Stimulated activated CD4-positive, alpha-beta T cell treated with anti-CD3 and anti-CD28 coated beads, Interleukin-15, amount 100 ng/mL, for 48 hours (primary cell): ENCODE results near the gene EVX1.

ENCODE experiments used
- DNase-seq, 2 donors: peaks; one replicate each; pipeline ENCODE4 v3.0.0-alpha.2; 2020; ENCODE audit warnings: low read depth in 2 of 2

EVX1 gene

GRCh38 chr7:27235387-27236311 lies 7.0 kb upstream of the EVX1 start:
- no peak for DNase-seq

DNA sequence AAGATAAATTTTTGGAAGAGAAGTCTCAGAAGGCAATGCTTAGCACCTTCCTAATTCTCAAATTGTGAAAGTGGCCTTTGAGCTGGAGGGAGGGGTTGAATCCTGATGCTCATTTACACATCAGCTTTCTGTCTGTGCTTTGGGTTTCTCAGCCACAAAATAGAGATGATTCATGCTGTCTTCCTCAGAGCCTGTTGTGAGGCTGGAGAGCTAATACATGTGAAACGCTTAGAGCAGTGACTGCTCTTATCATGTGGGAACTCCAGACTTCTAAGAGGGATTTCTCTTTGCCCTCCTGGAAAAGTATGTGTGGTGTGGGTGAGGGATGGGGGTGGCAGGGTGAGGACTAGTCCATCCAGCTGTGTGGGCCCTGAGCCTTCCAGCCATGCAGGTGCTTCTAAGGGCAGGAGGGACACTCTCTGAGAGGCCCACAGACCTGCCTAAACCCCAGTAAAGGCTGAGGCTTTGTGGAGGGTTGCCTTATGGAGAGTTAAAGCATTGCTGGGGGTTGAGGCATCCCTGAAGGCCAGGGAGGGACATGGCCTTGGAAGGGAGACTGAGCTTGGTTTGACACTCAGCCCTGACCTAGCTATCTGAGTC lies 4.8 kb upstream of the EVX1 start:
- no peak for DNase-seq

GRCh38 chr7:27238979-27239386 lies 3.6 kb upstream of the EVX1 start:
- no peak for DNase-seq

GRCh38 chr7:27239387-27240014 lies 3.1 kb upstream of the EVX1 start:
- no peak for DNase-seq

GRCh38 chr7:27240015-27240731 lies 2.4 kb upstream of the EVX1 start:
- no peak for DNase-seq

DNA sequence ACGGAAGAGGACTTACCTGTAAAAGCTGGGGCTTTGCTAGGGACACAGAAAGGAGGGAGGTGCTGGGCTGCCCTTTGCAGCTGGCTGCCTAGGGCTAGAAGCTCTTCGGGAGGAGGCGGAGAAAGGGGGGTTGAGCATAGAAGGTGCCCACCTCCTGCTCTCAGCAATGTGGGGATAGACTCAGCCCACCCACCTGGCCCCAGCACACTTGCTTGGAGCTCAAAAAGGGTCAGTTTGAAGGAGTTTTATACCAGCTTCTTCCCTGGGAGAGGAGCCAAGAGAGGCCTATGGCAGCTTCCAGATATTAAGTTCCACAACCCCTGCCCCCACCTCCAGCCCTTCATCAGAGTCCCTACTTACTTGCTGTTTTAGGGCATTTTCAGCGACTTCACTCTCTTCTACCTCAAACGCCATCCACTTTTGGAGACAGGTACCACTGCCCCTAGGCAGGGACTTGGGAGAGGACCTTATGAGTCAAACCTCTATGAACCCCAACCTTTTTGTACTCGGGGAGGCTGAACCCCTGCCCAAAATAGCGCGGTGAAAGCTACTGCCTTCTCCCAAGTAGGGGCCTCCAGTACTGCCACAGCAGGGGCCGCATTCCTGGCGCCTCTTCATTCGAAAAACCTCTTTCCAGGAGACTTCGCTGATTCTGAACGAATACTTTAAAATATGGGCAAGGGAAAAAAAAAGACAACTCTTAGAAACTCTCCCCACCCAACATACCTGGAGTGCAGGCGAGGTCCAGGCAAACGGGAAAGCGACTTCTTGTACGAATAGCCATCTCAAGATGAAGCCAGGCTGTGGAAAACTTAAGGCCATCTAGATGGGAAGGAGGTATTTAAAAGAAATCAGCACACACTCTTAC lies 1.2 kb upstream of the EVX1 start:
- no peak for DNase-seq

GRCh38 chr7:27242154-27242553 lies 448 bp upstream of the EVX1 start:
- no peak for DNase-seq

DNA sequence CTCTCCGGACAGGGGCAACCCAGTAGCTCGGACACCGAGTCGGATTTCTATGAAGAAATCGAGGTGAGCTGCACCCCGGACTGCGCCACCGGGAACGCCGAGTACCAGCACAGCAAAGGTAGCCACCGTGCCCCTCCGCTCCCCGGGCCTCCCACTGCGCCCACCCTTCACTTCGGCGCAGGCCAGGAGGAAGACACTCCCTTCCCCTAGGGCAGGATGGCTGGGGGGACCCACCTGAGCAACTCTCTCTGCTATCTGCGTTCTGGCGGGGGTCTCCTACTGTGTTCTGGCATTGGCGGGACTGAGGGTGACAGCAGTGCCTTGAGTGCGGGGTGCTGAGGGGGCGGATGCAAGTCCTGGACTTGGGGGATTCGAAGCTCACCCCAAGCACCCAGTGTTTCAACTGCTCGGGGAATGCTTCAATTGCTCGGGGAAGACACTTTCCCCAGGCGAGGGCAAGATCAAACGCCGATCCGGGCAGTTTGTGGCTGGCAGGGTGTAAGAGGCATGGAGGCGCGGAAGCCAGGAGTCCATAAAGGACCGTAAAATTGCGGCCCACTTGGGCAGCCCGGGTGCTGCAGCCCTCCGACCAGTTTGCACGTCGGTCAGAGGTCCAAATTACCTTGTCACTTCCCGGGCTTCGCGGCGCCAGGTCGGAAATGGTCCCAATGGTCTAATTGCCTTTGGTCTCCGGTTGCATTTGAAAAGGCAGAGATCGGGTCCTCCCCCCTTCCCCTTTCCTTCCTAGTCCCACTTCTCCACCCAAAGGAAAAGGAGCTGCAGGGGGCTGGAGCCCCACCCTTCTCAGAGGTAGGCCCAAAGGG lies 950 bp downstream of the EVX1 start:
- DNase-seq, result no peak

DNA sequence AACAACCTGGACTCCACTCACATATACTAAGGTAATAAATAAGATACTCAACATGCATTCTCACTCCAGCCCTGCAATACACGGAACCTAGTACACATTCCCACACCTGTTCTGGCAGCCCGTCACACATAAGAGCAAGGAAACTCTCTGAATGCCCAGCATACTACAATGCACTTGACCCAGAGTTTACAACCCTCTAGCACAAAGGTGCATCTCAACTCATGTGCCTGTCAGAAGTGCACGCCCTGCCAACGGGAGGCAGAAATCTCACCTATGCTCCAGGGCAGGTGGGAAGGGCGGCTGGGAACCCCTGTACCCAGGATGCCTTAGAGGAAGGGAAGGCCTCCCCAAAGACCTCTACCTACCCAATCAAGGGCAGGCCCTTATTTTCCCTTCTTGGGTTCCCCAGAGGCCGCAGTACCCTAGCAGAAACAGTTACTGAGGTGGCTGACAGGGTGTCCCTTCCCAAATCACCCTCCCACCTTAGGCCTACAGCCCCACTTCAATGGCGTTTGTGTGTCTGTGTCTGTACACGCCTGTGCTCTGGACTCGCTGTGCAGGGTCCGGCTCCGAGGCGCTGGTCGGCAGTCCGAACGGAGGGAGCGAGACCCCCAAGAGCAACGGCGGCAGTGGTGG lies 2.0 kb downstream of the EVX1 start:
- no peak for DNase-seq

DNA sequence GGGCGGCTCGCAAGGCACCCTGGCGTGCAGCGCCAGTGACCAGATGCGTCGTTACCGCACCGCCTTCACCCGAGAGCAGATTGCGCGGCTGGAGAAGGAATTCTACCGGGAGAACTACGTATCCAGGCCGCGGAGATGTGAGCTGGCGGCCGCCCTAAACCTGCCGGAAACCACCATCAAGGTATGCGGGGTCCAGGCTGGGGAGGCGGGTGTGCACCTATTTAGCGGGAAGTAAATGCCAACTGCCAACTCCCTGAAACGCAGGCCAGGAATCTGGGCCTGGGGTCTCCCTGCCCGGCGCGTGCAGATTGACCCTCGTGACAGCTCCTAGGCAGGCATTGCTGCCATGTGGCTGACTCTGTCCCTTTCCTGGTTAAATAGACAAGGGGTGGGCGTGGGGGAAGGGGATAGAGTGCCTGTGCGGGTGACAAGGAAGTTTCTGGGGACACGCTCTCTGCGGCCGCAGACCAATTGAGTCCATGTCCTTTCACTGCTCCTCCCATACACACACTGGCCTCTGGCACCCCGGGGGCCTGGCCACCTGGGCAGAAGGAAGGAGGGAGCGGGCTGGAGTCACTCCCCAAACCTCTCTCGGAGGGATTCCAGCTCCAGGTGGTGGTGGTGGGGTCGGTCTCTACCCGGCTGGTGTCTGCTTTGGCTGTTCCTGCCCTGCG lies 2.7 kb downstream of the EVX1 start:
- DNase-seq, result no peak

- DNase-seq, result no peak
Measured at GRCh38 chr7:27245798-27246691, 3.4 kb downstream of the EVX1 start.

DNA sequence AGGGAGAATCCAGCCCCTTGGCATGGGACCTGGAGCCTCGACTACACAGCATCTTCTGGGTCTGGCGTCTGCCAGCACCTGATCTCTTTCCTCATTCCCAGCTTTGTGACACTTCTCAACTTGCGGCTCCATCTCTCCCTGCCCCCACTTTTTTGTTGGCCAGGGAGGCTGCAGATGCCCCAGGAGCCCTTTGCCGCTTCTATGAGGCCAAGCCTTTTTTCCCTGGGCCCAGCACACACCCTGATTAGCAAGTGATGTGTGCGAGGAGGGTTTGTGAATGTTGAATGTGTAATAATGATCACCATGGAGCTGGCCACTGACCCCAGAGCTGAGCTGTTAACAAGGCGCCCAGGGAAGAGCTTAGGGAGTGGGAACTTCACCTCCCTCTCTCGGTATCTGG lies 4.4 kb downstream of the EVX1 start:
- no peak for DNase-seq

DNA sequence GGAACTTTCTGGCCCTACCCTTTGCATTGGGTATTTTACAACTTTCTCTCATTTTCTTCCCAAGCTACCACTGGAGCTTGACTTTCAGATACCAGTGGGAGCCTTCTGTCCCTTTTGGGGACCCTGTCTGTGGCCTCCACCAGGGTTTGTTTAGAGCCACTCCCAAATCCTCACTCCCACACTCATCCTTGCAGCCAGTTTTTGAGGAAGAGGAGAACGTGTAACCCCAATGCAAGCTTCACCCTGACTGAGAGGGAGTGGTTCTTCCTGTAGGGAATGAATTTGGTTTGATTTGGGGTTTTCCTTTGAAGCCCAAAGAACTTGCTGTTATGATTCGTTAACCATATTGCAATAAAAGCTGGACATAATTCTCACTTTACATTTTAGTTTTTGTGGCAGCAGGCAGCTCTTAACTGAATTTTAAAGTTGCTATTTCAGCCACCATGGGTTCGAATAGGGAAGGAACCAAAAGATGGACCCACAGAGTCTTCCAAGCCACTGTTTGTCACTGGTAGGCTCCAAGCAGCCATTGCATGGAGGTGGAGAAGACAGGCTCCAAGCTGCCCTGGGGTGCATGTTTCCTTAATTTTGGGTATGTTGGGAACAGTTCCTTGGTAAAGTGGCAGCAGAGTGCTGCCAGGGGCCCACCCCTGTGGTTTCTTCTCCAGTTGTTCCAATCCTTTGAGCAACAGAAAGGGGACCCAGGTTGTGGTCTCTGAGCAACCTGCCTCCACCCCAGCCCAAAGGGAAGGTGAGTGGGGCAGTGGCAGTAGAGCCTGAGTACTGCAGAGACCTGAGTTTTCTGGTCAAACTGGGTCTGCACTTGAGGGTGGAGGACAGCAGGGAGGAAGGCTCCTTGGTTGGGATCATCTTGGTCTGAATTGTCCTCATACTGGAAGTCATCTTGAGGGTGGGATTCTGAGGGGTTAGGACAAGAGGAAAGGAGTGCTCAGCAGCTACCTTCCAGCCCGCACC lies 5.1 kb downstream of the EVX1 start:
- DNase-seq, result no peak

- DNase-seq, result no peak
Measured at GRCh38 chr7:27248427-27248806, 5.8 kb downstream of the EVX1 start.

GRCh38 chr7:27248911-27249723 lies 6.5 kb downstream of the EVX1 start:
- no peak for DNase-seq
